Right lung (tissue), 5 donors: ENCODE results near the gene ASB13. TPM values are rescaled to one million over a fixed set of nuclear protein-coding genes. Genes with fewer than 3 reads are reported as not detected.
"Not testable (repeated sequence)": the region's sequence is repeated elsewhere in the genome, so short reads cannot be mapped to it uniquely, and the experiment has no call there.

Experiments
- DNase-seq, 2 donors: peaks; one replicate each; pipeline ENCODE4 v3.0.0-alpha.2; 2013
- polyA plus RNA-seq, 5 donors: library from polyadenylated mRNA; unstranded; fragments of 120-200 nt; gene quantifications; one replicate each; pipeline versions ENCODE4 v1.2.1 to v1.2.3, GENCODE V29; 2013; ENCODE audit warnings: inconsistent platforms in 1 of 5, low replicate concordance in 1 of 5; ENCODE audit not compliant: insufficient read length in 5 of 5, insufficient read depth in 1 of 5

The ASB13 gene
- polyA plus RNA-seq, 5 donors: 9.3 to 14.5 (median 11.0) TPM

- DNase-seq: no peak
Measured at GRCh38 chr10:5627486-5628044, 38.8 kb downstream of the ASB13 start.

GRCh38 chr10:5625992-5626777, 40.2 kb downstream of the ASB13 start:
- no peak for DNase-seq

GRCh38 chr10:5624701-5625100, 41.7 kb downstream of the ASB13 start:
- DNase-seq: no peak

GRCh38 chr10:5623081-5623748, 43.2 kb downstream of the ASB13 start:
- peak in 1 of 2 donors; percentile 73 for DNase-seq

DNA sequence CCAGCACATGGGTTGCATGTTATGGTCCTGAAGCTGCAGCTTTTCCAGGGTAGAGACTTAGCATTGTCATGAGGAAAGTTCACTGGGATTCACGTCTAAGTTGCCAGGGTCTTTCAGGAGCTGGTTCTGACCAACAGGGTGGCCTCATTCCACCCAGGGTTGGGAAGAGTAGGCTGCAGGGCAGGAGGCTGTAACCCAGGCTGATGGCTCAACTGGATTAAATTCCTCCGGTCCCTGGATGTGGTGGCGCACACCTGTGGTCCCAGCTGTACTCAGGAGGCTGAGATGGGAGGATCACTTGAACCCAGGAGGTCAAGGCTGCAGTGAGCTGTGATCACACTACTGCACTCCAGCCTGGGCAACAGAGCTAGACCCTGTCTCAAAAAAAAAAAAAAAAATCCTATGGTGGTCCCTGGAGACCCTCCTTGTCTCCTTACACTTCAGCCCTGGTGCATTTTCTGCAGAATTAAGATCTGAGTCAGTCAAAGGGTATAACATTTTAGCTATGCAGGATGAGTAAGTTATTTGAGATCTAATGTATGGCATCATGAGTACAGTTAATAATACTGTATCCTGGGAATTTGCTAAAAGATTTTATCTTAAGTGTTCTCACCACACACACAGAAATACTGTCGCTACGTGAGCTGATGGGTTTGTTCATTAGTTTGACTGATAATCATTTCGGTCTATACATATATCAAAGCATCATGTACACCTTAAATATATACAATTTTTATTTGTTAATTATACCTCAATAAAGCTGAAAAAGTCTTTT, 44.0 kb downstream of the ASB13 start:
- no peak for DNase-seq

GRCh38 chr10:5621371-5621770, 45.0 kb downstream of the ASB13 start:
- DNase-seq: not testable (repeated sequence)

GRCh38 chr10:5620966-5621365, 45.4 kb downstream of the ASB13 start:
- DNase-seq: no peak

GRCh38 chr10:5620223-5620721, 46.1 kb downstream of the ASB13 start:
- no peak for DNase-seq

- no peak for DNase-seq
Measured at GRCh38 chr10:5619362-5620211, 46.8 kb downstream of the ASB13 start.

- no peak for DNase-seq
Measured at GRCh38 chr10:5618829-5619228, 47.6 kb downstream of the ASB13 start.

GRCh38 chr10:5618042-5618441, 48.4 kb downstream of the ASB13 start:
- no peak for DNase-seq

DNA sequence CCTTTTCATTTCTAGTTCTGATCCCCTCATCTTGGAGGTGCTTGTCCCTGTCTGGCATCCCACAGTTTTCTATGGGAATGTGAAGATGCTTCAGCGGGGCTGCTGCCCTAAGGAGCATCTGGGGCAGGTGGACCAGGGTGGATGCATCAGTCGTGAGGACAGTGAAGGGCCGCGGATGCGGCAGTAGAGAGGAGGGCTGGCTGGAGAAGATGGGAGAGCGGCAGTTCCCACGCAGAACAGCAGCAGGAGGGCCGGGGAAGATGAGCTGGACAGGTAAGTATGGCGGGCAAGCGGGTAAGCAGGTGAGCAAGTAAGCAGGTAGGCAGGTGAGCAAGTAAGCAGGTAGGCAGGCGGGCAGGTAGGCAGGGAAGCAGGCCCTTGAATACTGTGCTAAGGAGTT, 48.9 kb downstream of the ASB13 start:
- no peak for DNase-seq

DNA sequence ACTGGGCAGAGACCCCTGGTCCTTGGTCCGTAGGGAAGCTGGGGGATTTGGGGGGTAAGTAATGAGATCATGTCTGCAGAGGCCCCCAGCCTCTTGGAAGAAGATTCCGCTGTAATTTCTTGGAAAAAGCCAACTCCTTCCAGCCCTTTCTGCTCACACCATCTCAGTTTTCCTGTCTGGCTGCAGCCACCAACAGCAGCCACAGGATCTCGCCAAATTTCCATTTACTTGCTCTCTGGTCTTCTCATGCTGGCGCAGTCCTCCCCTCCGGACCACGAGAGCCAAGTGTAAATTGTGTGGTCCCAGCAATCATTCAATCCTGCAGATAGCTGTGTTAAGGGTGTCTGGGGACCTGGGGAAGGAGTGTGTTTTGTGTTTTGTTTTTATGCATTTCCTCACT, 49.6 kb downstream of the ASB13 start:
- no peak for DNase-seq

GRCh38 chr10:5616046-5616445, 50.3 kb downstream of the ASB13 start:
- DNase-seq: no peak

DNA sequence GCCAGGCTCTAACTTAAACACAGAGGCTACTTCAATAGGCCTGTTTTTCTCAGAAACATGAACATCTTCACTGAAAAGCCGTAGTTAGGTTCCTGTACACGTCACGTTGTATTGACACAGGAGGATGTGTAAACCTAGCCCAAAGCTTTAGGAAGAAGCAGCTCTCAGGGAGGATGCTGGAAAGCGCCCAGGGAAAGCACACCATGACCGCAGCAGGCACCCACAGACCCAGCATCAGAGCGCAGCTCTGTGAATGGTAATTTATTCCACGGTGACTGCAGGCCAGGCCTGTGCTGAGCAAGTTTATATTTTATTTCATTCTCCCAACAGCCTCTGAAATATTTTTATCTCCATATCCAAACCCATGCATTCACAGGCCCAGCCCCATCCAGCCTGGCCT, 51.1 kb downstream of the ASB13 start:
- no peak for DNase-seq

DNA sequence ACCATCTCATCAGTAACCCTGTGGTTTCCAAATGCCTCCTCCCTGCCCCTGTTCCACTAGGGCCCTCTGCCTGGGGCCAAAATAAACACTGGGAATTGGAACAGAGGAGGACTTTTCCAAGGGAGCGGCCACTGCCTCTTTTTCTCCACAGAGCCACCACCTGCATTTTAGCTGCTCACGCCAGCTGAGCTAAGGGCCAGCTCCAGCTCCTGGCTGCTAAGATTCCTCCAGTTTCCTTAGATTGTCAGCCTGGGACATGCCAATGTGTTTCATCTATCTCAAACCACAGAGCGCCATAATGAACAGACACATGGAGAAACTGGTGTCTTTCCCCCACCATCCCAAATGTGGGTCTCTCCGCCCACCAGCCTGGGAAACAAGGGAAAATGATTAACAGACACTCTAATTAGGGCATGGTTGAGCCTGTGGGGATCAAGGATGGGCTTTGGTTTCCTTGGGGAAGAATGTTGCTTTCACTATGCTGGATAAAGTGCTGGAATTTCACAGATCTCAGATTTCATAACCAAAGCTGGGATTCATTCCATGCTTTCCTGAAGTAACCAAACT, 52.2 kb downstream of the ASB13 start:
- no peak for DNase-seq

DNA sequence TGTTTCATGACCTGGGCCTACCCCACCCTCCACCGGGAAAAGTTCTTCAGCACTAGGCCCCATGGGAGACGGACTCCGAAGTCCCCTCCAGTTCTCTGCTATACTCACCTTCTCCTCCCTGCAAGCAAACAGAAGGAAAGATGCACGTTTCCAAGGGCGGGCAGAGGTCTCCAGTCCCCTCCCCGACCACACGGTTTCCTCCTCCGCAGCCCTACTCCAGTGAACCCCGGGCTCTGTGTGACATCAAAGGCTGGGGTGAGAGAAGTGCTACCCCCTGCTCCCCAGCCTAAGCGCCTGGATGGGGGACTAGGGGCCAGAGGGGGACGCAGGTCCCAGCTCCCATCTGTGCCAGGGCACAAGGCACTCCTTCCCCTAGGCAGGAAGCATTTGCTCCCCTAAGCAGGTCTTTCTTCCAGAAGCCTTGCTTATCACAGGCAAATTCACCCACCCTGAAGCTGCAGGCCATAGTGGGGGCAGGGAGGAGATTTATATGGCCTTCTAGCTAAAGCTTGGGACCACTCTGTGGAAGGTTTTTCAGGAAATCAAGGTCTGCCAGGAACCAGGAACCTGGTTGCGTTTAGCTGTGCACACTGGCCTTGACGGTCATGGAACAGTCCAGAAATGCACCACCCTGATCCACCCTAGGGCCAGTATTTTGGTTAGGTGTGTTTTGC, 52.8 kb downstream of the ASB13 start:
- no peak for DNase-seq

DNA sequence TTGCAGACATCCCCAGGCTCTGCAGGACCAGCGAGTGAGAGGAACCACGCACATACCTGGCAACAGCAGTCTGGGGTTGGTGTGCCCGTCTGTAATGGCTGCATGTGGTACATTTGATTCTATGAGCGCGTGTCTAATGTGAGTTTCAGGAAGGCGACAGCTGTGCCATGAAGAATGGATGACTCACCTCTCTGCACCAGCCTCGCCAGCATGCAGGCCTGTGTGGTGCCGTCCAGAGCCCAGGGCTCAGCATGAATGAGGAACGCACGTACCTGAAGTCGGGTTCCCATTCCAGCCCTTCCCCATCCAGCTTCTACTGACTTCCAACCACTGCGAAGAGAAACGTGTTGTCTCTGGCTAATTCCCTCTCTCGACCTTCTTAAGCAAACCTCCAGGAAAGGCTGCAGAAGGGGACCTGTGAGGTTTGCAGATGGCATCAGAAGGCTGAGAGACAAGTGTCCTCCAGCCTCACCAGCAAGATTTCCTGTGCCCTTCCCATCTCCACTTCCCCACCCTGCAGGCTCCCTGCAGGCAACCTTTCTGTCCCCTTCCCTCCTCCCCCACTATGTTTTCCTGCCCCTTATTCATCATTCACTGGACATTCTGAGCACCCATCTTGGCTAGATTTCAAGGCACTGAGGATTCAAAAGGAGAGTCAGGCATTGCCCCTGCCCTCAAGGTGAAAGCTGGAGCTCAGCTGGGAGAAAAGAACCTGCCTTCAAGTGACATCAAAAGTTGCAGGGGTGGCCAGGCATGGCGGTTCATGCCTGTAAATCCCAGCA, 54.3 kb downstream of the ASB13 start:
- DNase-seq: no peak

GRCh38 chr10:5609952-5610616, 56.3 kb downstream of the ASB13 start:
- DNase-seq: no peak
